Caco-2 (cell line): Measurements from ENCODE around the gene PTOV1. TPM values are rescaled to one million over a fixed set of nuclear protein-coding genes. Genes with fewer than 3 reads are reported as not detected.

Experiments used
- microRNA-seq: library from miRNA; unstranded; fragments of <30 nt; microRNA quantifications from one replicate; pipeline ENCODE4 v1.2.0, GENCODE V29; 2022
- total RNA-seq: library from RNA; stranded (reverse); gene quantifications from 2 replicates; pipeline ENCODE4 v1.2.3, GENCODE V29; 2022

PTOV1 gene
- total RNA-seq, 1 experiment from 2014 or later: 209 TPM

Small RNA genes within 50 kb of the gene (microRNA-seq; reads per million reads assigned to microRNA genes)
- gene MIR4749 (4.3 reads per million, percentile 29 among the genes with 10 or more reads in this experiment), gene MIR4750 (3.0 reads per million, percentile 19 among the genes with 10 or more reads in this experiment), gene MIR6800 (2.6 reads per million, percentile 14 among the genes with 10 or more reads in this experiment)

Other genes with a start within 250 kb of the PTOV1 start
- 10.6 and 11.3 TPM in 2 replicates for gene RRAS, start 211.0 kb upstream of the PTOV1 start, total RNA-seq
- gene SCAF1, start 208.9 kb upstream of the PTOV1 start, total RNA-seq: 83.4 and 89.5 TPM in 2 replicates
- 125 and 131 TPM in 2 replicates for gene IRF3, start 185.3 kb upstream of the PTOV1 start, total RNA-seq
- gene BCL2L12, start 185.2 kb upstream of the PTOV1 start, total RNA-seq: 103 and 111 TPM in 2 replicates
- 326 and 343 TPM in 2 replicates for gene PRMT1, start 173.9 kb upstream of the PTOV1 start, total RNA-seq
- gene ADM5, start 161.6 kb upstream of the PTOV1 start, total RNA-seq: 8.5 and 10.4 TPM in 2 replicates
- 1.9 and 2.0 TPM in 2 replicates for gene CPT1C, start 160.0 kb upstream of the PTOV1 start, total RNA-seq
- gene TSKS, start 87.9 kb upstream of the PTOV1 start, total RNA-seq: not detected in 2 replicates
- 107 and 126 TPM in 2 replicates for gene AP2A1, start 84.2 kb upstream of the PTOV1 start, total RNA-seq
- gene FUZ, start 37.9 kb upstream of the PTOV1 start, total RNA-seq: 0.75 and 0.93 TPM in 2 replicates
- 102 and 104 TPM in 2 replicates for gene MED25, start 32.9 kb upstream of the PTOV1 start, total RNA-seq
- 130 and 147 TPM in 2 replicates for gene PNKP, start 16.4 kb downstream of the PTOV1 start, total RNA-seq
- gene AKT1S1, start 26.2 kb downstream of the PTOV1 start, total RNA-seq: 64.6 and 77.6 TPM in 2 replicates
- 55.3 and 56.5 TPM in 2 replicates for gene TBC1D17, start 26.5 kb downstream of the PTOV1 start, total RNA-seq
- gene IL4I1, start 45.7 kb downstream of the PTOV1 start, total RNA-seq: 0.61 and 1.1 TPM in 2 replicates
- 47.3 and 64.0 TPM in 2 replicates for gene ATF5, start 78.0 kb downstream of the PTOV1 start, total RNA-seq
- 116 and 118 TPM in 2 replicates for gene NUP62, start 78.3 kb downstream of the PTOV1 start, total RNA-seq
- not detected in 2 replicates for gene SIGLEC11, start 110.0 kb downstream of the PTOV1 start, total RNA-seq
- gene VRK3, start 174.2 kb downstream of the PTOV1 start, total RNA-seq: 44.2 and 46.3 TPM in 2 replicates
- gene ZNF473, start 174.8 kb downstream of the PTOV1 start, total RNA-seq: 22.3 and 24.9 TPM in 2 replicates